Uterus (tissue), 4 donors: ENCODE results near the gene C11orf21. TPM values are rescaled to one million over a fixed set of nuclear protein-coding genes. Genes with fewer than 3 reads are reported as not detected.
"Not testable (repeated sequence)": the region's sequence is repeated elsewhere in the genome, so short reads cannot be mapped to it uniquely, and the experiment has no call there.

ENCODE experiments used
- DNase-seq, 2 donors: peaks; one replicate each; pipeline ENCODE4 v3.0.0-alpha.2; 2019 to 2020
- H3K27ac ChIP-seq, 2 donors: fragments of 200-600 bp; sonication (generic); 1 replicate in 1 of 2; 2 replicates in 1 of 2; pipeline ENCODE4 v1.5.1; 2016 to 2018
- H3K27me3 ChIP-seq, 2 donors: fragments of 200-600 bp; sonication (generic); one replicate each; pipeline ENCODE4 v1.5.1; 2018 to 2019; ENCODE audit warnings: control low read depth in 1 of 2
- H3K36me3 ChIP-seq, 2 donors: fragments of 200-600 bp; sonication (generic); one replicate each; pipeline ENCODE4 v1.5.1; 2019; ENCODE audit warnings: control low read depth in 1 of 2
- H3K4me1 ChIP-seq, 2 donors: fragments of 200-600 bp; sonication (generic); one replicate each; pipeline ENCODE4 v1.5.1; 2018 to 2019; ENCODE audit warnings: control low read depth in 1 of 2
- H3K4me3 ChIP-seq, 2 donors: fragments of 200-600 bp; sonication (generic); 1 replicate in 1 of 2; 2 replicates in 1 of 2; pipeline ENCODE4 v1.5.1; 2018 to 2019; ENCODE audit warnings: mild to moderate bottlenecking in 1 of 2
- H3K9me3 ChIP-seq, 2 donors: fragments of 200-600 bp; sonication (generic); one replicate each; pipeline ENCODE4 v1.5.1; 2019; ENCODE audit warnings: control low read depth in 1 of 2
- POLR2A ChIP-seq, 2 donors: fragments of 450-650 bp; IDR thresholded peaks; one replicate each; pipeline ENCODE4 v1.6.1; 2016; ENCODE audit warnings: antibody characterized with exemption in 2 of 2, mild to moderate bottlenecking in 1 of 2, moderate library complexity in 1 of 2
- intact Hi-C: fragments of 100-400 bp; cut with DNase I; formaldehyde crosslinking; loops from one replicate; pipeline ENCODE4 v1.15.1; 2023; ENCODE audit warnings: low total_unique reads
- total RNA-seq, 4 donors: library from RNA; depleted of rRNA in 3 of 4; stranded (reverse); fragments of >200 nt in 3 of 4; gene quantifications; one replicate each; pipeline versions ENCODE4 v1.1.0 to v1.2.4, GENCODE V29; 2014 to 2023
- TF ChIP-seq, protein P1 (sequence below), 4 experiments: fragments of 200-600 bp in 2 of 4; fragments of 450-650 bp in 2 of 4; sonication (generic) in 2 of 4; IDR thresholded peaks; one replicate each; pipeline ENCODE4 v1.5.1; 2016 to 2019; ENCODE audit warnings: antibody characterized with exemption in 4 of 4, mild to moderate bottlenecking in 2 of 4, moderate library complexity in 1 of 4
- donor health status: DM: yes; HTN: yes; CAD: no.

C11orf21 gene
- total RNA-seq, 4 donors from 2014 or later, result 1.7 to 1.8 TPM; not detected in 2

GRCh38 chr11:2345050-2345449, 43.3 kb upstream of the C11orf21 start:
- H3K4me3 ChIP-seq, result no peak overlapping the region
- H3K27ac ChIP-seq, result no peak overlapping the region
- intact Hi-C loops, result no loop called here
- no peaks in the 10 kb centered on the region for H3K27me3 ChIP-seq
- H3K9me3 ChIP-seq, result peaks cover 0 to 11% of the 10 kb centered on the region in 2 donors
- no peaks in the 10 kb centered on the region for H3K4me1 ChIP-seq
- DNase-seq, result no peak
- TF ChIP-seq, protein P1, sequence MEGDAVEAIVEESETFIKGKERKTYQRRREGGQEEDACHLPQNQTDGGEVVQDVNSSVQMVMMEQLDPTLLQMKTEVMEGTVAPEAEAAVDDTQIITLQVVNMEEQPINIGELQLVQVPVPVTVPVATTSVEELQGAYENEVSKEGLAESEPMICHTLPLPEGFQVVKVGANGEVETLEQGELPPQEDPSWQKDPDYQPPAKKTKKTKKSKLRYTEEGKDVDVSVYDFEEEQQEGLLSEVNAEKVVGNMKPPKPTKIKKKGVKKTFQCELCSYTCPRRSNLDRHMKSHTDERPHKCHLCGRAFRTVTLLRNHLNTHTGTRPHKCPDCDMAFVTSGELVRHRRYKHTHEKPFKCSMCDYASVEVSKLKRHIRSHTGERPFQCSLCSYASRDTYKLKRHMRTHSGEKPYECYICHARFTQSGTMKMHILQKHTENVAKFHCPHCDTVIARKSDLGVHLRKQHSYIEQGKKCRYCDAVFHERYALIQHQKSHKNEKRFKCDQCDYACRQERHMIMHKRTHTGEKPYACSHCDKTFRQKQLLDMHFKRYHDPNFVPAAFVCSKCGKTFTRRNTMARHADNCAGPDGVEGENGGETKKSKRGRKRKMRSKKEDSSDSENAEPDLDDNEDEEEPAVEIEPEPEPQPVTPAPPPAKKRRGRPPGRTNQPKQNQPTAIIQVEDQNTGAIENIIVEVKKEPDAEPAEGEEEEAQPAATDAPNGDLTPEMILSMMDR (IDR thresholded peaks at IDR 0.05), result no peak
- TF ChIP-seq POLR2A (IDR thresholded peaks at IDR 0.05), result no peak
- no peaks in the 10 kb centered on the region for H3K36me3 ChIP-seq

DNA sequence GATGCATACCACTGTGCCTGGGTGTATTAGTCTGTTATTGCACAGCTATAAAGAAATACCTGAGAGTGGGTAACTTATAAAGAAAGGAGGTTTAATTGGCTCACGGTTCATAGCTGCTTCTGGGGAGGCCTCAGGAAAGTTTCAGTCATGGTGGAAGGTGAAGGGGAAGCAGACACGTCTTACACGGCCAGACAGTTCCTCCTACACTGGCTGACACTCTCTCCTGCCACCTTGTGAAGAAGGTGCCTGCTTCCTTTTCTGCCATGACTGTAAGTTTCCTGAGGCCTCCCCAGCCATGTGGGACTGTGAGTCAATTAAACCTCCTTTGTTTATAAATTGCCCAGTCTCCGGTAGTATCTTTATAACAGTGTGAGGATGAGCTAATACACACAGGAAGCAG, 41.8 kb upstream of the C11orf21 start:
- Histone ChIP-seq H3K4me1 (no peaks in the 10 kb centered on the region), H3K9me3 (no peaks in the 10 kb centered on the region), H3K36me3 (no peaks in the 10 kb centered on the region), H3K27ac (no peak overlapping the region), H3K27me3 (no peaks in the 10 kb centered on the region), H3K4me3 (no peak overlapping the region)
- intact Hi-C loops, result no loop called here
- no peak for DNase-seq
- TF ChIP-seq, protein P1 (IDR thresholded peaks at IDR 0.05), result no peak
- no peak for TF ChIP-seq POLR2A (IDR thresholded peaks at IDR 0.05)

- DNase-seq, result no peak
- no peak for TF ChIP-seq POLR2A (IDR thresholded peaks at IDR 0.05)
- TF ChIP-seq, protein P1 (IDR thresholded peaks at IDR 0.05), result no peak
- Histone ChIP-seq H3K9me3 (no peaks in the 10 kb centered on the region), H3K36me3 (no peaks in the 10 kb centered on the region), H3K4me3 (no peak overlapping the region), H3K27me3 (no peaks in the 10 kb centered on the region), H3K27ac (no peak overlapping the region), H3K4me1 (no peaks in the 10 kb centered on the region)
- intact Hi-C loops, result no loop called here
Observed at GRCh38 chr11:2342981-2343380, 41.3 kb upstream of the C11orf21 start.

- TF ChIP-seq, protein P1 (IDR thresholded peaks at IDR 0.05), result no peak
- no peak for TF ChIP-seq POLR2A (IDR thresholded peaks at IDR 0.05)
- Histone ChIP-seq H3K27me3 (no peaks in the 10 kb centered on the region), H3K4me1 (no peaks in the 10 kb centered on the region), H3K27ac (no peak overlapping the region), H3K36me3 (no peaks in the 10 kb centered on the region), H3K4me3 (no peak overlapping the region), H3K9me3 (no peaks in the 10 kb centered on the region)
- no peak for DNase-seq
- intact Hi-C loops, result no loop called here
Observed at GRCh38 chr11:2342557-2342956, 40.8 kb upstream of the C11orf21 start.

- H3K27me3 ChIP-seq, intact Hi-C loops, H3K9me3 ChIP-seq, H3K4me3 ChIP-seq, H3K36me3 ChIP-seq, DNase-seq, H3K4me1 ChIP-seq, H3K27ac ChIP-seq: not testable (repeated sequence)
Observed at GRCh38 chr11:2338760-2339159, 37.0 kb upstream of the C11orf21 start.

DNA sequence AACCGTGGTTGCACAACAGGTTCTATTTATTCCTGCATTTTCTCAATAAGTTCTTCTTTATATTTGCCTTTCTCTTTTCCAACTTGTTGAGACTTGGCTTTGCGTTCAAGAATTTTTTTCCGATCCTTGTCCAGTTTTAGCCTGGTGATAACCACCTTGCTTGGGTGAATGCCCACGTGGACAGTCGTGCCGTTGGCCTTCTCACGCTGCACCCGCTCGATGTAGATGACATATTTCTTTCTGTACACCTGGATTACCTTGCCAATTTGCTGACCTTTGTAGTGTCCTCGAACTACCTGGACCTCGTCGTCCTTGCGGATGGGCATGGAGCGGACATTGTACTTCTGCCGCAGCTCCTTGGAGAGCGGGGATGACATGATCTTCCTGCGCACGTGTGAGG, 33.6 kb upstream of the C11orf21 start:
- H3K4me3 ChIP-seq, intact Hi-C loops, H3K27me3 ChIP-seq, H3K9me3 ChIP-seq, H3K27ac ChIP-seq, H3K4me1 ChIP-seq, DNase-seq, H3K36me3 ChIP-seq: not testable (repeated sequence)

GRCh38 chr11:2333486-2334205, 31.9 kb upstream of the C11orf21 start:
- H3K4me3 ChIP-seq, H3K27ac ChIP-seq, H3K36me3 ChIP-seq, intact Hi-C loops, DNase-seq, H3K9me3 ChIP-seq, H3K4me1 ChIP-seq, H3K27me3 ChIP-seq: not testable (repeated sequence)

- DNase-seq, H3K4me3 ChIP-seq, H3K27ac ChIP-seq, H3K4me1 ChIP-seq, H3K9me3 ChIP-seq, H3K36me3 ChIP-seq, intact Hi-C loops, H3K27me3 ChIP-seq: not testable (repeated sequence)
Observed at GRCh38 chr11:2332569-2332968, 30.9 kb upstream of the C11orf21 start.
